HG02588 (cell line): Measurements from ENCODE around the gene LRP1B.
"Not testable (repeated sequence)": the region's sequence is repeated elsewhere in the genome, so short reads cannot be mapped to it uniquely, and the experiment has no call there.

Experiments
- ATAC-seq: cut with Tn5 transposase; IDR thresholded peaks from one replicate; pipeline ENCODE4 v1.9.1; 2021; ENCODE audit warnings: mild to moderate bottlenecking, moderate library complexity; ENCODE audit not compliant: unreplicated experiment

LRP1B gene

GRCh38 chr2:140658760-140659692, 1471.8 kb downstream of the LRP1B start:
- no peak for ATAC-seq

GRCh38 chr2:140657657-140658056, 1473.2 kb downstream of the LRP1B start:
- ATAC-seq: no peak

- ATAC-seq: no peak
Observed at GRCh38 chr2:140654565-140654964, 1476.3 kb downstream of the LRP1B start.

- no peak for ATAC-seq
Observed at GRCh38 chr2:140650825-140651224, 1480.0 kb downstream of the LRP1B start.

GRCh38 chr2:140650134-140650533, 1480.7 kb downstream of the LRP1B start:
- not testable (repeated sequence) for ATAC-seq

GRCh38 chr2:140648393-140648792, 1482.4 kb downstream of the LRP1B start:
- no peak for ATAC-seq

GRCh38 chr2:140643761-140644187, 1487.0 kb downstream of the LRP1B start:
- no peak for ATAC-seq

- no peak for ATAC-seq
Observed at GRCh38 chr2:140641163-140641562, 1489.7 kb downstream of the LRP1B start.

GRCh38 chr2:140639628-140640027, 1491.2 kb downstream of the LRP1B start:
- ATAC-seq: peak; percentile 82

- no peak for ATAC-seq
Observed at GRCh38 chr2:140630557-140630956, 1500.3 kb downstream of the LRP1B start.

- no peak for ATAC-seq
Observed at GRCh38 chr2:140627885-140628284, 1502.9 kb downstream of the LRP1B start.

- no peak for ATAC-seq
Observed at GRCh38 chr2:140627136-140627535, 1503.7 kb downstream of the LRP1B start.

GRCh38 chr2:140624200-140624599, 1506.6 kb downstream of the LRP1B start:
- no peak for ATAC-seq

- no peak for ATAC-seq
Observed at GRCh38 chr2:140621583-140622362, 1509.0 kb downstream of the LRP1B start.

- ATAC-seq: peak; percentile 70
Observed at GRCh38 chr2:140604788-140605187, 1526.0 kb downstream of the LRP1B start.

- no peak for ATAC-seq
Observed at GRCh38 chr2:140604096-140604495, 1526.7 kb downstream of the LRP1B start.

GRCh38 chr2:140603416-140603815, 1527.4 kb downstream of the LRP1B start:
- ATAC-seq: no peak

GRCh38 chr2:140601801-140602200, 1529.0 kb downstream of the LRP1B start:
- ATAC-seq: no peak

GRCh38 chr2:140601342-140601741, 1529.5 kb downstream of the LRP1B start:
- no peak for ATAC-seq

GRCh38 chr2:140600116-140600515, 1530.7 kb downstream of the LRP1B start:
- no peak for ATAC-seq

- no peak for ATAC-seq
Observed at GRCh38 chr2:140597836-140598235, 1533.0 kb downstream of the LRP1B start.

- ATAC-seq: no peak
Observed at GRCh38 chr2:140597205-140597604, 1533.6 kb downstream of the LRP1B start.
